Measurements from ENCODE around the gene SDS.
A peak's percentile ranks its signal among the peaks of the same experiment; 100 is the strongest.
"Not testable (repeated sequence)": the region's sequence is repeated elsewhere in the genome, so short reads cannot be mapped to it uniquely, and the experiment has no call there.

Gene SDS

DNA sequence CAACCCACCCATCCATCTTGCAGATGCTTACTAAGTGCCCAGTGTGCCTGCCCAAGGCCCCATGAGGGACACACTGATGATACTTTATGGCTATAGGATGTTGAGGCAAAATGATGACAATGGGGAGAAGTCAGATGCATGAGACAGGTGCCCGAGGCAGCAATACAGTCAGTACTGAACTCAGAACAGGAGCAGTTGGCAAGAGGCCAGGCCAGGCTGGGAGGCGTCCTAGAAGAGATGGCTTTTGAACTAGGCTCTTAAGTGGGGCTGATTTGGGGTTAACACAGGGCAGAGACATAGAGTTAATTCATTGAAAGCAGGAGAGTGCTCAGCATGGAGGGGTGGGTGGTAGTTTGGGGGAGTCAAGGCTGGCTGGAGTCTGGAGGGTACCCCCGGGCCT is 29.7 kb downstream of the SDS start:
- DNase-seq: no peak

DNA sequence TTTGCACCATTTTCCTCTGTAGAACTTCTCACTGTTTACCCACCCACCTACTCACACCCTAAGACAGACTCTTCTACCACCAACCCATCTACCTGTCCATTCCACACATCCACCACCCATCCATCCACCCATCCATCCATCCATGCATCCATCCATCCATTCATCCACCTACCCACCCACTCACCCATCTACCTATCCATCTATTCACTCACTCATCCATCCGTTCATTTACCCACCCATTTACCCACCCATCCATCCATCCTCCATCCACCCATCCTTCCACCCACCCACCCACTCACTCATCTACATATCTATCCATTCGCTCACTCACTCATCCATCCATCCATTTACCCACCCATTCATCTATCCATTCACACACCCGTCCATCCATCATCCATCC is 30.2 kb downstream of the SDS start:
- DNase-seq: no peak

DNA sequence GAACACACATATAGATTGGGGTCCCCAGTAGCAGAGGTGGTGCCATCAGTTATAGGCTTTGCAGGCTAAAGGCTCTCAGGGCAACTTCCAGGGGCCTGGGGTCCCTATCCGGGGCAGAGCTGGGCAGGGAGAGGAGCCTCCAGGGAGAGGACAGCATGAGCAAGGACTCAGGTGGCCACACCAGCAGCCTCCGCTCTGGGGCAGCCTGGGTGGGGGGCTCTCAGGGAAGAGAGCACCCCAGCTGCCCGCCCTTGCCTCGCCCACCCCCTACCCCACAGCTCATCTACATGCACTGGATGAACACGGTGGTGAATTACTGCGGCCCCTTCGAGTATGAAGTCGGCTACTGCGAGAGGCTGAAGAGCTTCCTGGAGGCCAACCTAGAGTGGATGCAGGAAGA is 31.3 kb downstream of the SDS start:
- DNase-seq: no peak

DNA sequence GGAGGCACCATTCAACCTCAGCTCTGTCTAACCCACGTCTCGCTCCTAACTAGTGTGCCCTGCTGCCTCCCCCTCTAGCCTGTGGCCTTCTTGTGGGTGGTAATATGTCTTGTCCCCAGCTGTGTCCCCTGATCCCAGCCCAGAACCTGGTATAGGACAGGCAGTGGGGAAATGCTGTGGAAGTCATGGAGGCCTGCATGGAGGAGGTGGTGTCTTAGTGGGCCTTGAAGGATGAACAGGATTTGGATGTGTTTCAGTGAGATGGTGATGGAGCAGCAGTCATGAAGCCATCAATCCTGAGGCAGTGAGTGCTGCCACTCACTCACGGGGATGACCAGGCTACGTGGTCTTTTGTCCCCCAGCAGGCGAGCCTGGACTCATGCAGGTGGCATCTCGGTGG is 31.9 kb downstream of the SDS start:
- no peak for DNase-seq

DNA sequence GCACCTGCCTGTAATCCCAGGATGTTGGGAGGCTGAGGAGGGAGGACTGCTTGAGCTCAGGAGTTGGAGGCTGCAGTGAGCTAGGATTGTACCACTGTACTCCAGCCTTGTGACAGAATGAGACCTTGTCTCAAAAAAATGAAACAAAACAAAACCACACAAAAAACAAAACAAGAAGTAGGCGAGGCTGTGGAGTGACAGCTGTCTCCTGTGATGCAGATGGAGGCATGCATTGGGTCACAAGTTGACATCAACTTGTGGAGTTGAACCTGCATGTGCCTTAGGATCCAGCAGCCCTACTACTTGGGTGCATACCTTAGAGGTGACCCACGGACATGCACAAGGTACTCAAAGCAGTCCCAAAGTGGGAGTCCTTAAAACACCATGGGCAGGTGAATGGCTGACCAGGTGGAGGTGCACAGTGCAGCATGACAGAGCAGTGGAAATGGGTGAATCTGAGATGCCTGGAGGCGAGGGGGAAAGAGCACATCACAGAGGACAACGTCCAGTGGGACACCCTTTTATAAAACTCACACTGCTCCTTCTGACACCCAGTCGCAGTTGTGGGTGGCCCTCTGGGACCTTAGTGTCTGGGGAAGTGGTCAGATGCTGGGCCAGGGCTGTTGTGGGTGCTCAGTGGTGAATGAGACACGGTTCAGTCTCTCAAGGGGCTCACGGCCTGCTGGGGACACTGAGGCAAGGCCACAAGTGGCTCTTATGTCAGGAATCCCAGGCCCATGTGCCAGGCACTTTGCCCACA is 32.6 kb downstream of the SDS start:
- DNase-seq: no peak

DNA sequence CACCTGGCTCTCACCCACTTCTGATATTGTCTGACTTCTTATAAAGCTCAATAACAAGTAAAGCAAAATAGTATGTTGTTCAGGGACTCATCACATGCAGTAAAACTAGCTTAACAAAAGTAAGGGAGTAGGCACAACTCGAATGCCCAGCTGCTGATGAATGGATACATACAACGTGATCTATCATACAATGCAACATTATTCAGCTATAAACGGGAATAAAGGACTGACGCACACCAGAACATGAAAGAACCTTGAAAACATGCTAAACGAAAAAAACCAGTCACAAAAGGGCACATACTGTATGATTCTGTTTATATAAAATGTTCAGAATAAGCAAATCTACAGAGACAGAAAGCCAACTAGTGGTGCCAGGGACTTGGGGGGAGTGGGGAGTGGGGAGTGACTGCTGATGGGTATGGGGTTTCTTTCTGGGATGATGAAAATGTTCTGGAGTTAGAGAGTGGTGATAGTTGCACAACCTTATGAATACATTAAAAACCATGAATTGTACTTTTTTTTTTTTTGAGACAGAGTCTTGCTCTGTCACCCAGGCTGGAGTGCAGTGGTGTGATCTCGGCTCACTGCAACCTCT is 34.2 kb downstream of the SDS start:
- DNase-seq: no peak

DNA sequence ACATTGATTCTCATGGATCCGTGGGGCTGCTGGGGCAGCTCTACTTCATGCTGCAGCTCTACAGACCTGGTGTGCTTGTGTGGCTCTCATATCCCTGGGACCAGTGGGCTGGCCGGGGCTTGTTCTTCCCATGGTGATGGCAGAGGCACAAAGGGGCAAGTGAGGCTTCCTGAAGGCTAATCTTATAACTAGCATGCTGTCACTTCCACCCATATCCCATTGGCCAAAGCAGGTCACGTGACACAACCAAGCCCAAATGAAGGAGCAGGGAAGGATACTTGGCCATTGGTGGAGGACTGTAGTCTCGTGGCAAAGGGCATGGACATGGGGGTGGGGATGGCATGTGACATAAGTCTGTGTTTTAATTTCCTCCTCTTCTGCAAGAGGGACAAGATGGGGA is 35.4 kb downstream of the SDS start:
- DNase-seq: no peak

DNA sequence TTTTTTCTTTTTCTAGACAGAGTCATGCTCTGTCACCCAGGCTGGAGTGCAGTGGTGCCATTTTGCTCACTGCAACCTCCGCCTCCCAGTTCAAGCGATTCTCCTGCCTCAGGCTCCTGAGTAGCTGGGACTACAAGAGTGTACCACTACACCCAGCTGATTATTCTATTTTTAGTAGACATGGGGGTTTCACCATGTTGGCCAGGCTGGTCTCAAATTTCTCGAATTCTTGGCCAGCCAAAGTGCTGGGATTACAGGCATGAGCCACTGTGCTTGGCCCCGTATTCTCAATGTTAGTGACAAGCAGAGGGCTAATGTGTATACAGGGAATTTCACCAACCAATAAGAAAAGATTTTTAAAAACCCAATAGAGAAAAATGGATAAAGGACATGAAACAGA is 36.9 kb downstream of the SDS start:
- no peak for DNase-seq

DNA sequence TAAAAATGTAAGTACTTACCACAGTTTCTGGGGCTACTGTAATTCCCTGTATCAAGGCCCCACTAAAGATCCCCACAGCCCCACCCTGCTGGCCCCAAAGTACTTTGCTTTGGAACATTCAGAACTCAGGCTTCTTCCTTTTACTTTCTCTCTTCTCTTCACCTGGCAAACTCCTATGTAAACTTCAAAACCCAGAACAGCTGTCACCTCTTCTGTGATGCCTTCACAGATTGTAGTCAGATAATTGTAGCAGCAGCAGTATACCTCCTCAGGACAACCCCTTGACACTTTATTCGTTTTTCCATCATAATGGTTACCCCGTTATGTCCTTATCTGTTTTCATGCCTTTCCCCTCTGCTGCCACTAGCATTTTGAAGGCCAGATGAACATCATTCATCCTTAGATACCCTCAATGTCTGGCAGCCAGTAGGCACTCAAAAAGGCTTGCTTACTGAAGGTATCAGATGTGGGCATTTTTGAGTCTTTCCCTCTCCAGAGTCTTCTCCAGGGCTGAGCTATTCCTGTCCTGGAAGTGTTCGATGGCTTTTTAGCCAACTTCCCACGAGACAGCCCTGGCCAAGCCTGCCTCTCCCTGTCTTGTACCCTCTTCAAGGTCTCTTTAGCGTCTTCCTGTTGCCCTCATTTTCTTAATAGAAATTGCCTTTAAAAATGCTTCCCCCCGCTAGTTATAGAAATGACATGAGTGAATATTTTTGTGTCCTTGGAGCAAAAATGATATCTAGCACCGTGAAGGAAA is 37.9 kb downstream of the SDS start:
- no peak for DNase-seq

DNA sequence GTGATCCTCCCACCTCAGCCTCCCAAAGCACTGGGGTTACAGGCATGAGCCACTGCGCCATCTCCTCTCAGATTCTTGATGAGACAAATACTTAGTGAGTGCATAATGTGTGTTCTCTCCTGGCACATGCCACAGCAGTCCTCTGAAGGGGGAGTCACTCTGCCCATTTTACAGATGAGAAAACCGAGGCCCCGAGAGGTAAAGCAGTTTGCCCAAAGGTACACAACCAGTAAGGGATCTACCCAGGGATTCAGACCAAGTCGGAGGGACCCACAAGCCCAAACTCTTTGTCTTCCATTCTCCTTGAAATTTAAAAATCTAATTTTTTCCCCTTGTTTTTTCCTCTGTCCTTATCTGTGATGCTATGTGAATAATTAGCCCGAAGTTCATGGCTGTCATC is 39.0 kb downstream of the SDS start:
- DNase-seq: no peak

DNA sequence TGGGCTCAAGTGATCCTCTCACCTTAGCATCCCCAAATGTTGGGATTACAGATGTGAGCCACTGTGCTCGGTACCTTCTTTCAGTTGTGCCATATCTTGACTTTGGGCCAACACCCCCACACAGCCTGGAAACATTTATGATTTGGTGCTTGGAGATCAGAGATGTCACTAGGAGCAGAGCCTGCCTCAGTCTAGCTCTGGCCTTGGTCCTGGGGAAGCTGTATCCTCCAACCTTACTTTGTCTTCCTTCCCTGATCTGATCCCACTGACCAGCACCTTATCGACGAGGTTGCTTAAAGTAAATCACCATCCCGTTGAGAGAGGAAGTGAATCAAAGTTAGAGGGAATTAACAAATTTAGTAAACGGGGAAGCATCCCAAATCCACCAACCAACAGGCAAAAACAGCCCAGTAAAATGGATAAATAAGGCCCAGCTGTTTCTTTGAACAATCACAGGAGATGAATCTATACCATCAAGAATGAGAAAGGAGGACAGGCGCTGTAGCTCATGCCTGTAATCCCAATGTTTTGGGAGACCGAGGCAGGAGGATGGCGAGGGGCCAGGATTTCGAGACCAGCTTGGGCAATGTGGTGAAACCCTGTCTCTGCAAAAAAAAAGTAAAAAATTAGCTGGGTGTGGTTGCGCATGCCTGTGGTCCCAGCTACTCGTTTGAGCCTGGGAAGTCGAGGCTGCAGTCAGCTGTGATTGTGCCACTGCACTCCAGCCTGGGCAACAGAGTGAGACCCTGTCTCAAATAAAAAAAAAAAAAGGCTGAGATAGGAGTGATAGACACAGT is 41.9 kb downstream of the SDS start:
- no peak for DNase-seq

DNA sequence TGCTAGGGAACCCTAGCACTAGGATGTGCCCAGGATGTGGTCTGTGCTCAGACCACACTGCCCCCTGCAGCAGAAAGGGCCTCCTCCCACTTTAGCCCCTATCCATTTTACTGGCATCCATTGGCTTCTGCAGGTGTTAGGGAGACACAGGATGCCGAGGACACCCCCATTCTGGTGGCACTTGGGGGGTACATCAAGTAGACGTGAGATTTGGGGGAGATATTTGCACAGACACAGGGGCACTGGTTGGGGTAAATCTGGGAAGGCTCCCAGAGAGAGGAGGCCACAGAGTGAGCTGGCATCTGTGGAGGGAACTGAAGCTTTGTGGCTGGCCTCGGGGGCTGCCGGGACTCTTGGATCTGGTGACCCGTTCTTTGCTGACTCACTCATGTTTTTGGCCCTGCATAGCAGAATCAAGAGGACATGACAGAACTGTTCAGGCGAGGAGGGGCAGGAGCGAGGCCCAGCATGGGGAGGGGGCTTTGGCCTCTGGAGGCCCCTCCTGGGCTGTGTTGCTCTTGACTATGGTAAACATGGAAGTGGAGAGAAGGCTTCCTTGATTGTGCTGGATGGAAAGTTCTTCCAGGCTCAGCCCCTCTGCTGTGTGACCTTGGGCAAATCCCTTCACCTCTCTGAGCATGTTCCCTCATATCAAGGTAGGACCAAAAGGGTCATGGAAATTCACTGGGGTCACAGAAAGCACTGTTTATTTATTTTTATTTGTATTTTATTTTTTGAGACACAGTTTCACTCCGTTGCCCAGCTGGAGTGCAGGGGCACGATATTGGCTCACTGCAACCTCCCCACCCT is 43.5 kb downstream of the SDS start:
- DNase-seq: no peak

DNA sequence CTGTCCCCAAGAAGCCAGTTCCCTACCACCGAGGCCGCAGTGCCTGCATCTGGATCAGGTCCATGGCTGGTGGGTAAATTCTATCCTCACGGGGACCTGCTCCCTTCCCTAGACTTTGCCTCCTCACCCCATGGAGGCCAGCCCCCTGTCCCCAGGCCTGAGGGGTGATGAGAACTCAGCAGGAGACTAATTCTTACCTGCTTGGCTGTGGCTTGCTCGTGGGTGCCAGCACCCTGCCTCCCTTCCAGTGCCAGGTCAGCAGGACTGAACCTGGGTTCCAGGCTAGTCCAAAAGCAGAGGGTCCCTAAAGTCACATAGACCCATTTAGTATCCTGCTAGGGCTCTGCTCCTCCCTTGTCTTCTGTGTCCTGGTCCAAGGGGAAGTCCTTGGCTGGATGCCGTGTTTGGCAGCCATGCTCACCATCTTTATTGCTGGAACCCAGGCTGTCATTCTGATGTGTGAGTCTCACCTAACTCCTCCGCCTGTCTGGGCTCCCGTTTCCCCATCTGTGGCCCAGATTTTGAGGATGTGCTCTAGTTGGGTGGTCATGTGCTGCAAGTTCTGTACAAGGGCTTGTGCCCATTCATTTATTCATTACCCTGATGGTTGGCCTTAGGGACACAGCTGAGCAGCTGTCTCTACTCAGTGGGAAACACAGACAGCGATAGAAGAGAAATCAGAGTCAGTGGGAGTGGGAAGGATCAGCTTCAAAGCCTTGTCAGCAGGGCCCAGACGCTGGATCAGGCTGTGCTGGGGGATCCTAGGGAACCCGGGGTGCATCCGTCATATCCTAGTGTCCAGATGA is 44.4 kb downstream of the SDS start:
- no peak for DNase-seq

DNA sequence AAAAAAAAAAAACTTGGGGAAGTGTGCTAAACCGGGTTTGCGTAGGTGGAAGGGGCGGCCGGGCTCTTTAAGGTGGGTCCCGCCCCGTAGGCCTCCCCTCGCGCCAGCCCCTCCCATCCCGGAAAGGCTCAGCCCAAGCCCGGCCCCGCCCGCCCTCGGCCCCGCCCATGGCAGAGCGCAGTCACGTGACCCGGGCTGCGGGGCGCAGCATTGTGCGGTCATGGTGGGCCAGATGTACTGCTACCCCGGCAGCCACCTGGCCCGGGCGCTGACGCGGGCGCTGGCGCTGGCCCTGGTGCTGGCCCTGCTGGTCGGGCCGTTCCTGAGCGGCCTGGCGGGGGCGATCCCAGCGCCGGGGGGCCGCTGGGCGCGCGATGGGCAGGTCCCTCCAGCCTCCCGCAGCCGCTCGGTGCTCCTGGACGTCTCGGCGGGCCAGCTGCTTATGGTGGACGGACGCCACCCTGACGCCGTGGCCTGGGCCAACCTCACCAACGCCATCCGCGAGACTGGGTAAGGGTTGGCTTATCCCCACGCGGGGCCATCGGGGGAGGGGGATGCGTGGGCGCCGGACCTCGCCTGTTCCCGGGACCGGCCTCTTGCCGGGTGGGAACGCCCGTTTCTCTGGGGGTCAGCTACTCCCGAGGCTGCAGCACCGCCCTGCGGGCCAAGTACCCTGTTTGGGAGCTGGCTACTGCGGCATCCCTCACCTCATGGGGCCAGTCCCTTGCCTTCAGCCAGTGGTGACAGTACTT is 45.1 kb downstream of the SDS start, which contains the start of gene PLBD2:
Gene PLBD2 (plus strand): TSS at position 207 of the 752 bp plus-strand sequence. CDS start 14 bp downstream, at position 221.
- peak; percentile 91 for DNase-seq

DNA sequence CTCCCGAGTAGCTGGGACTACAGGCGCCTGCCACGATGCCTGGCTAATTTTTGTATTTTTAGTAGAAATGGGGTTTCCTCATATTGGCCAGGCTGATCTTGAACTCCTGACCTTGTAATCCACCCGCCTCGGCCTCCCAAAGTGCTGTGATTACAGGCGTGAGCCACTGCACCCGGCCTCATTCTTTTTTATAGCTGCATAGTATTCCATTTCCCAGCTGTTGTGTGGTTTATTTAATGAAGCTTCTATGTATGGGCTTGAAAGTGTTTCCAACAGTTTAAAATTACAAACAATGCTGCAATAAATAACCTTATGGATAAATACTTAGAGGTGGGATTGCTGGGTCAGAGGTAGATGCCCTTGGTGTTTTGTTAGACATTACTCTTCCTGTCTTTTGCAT is 49.5 kb downstream of the SDS start:
- DNase-seq: not testable (repeated sequence)

DNA sequence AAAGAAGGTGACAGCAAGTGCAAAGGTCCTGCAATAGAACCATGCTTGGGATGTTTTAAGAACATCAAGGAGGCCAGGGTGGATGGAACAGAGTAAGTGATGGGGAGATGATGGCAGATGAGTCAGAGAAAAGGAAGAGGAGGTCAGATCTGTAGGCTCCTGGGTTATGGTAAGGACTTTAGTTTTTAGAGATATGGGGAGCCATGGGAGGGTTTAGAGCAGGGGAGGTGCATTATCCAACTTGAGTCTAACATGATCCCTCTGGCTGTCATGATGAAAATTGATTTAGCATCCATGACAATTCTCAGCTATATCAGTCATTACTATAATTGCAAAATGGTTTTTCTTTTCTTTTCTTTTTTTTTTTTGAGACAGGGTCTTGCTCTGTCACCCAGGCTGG is 52.6 kb downstream of the SDS start:
- DNase-seq: no peak

DNA sequence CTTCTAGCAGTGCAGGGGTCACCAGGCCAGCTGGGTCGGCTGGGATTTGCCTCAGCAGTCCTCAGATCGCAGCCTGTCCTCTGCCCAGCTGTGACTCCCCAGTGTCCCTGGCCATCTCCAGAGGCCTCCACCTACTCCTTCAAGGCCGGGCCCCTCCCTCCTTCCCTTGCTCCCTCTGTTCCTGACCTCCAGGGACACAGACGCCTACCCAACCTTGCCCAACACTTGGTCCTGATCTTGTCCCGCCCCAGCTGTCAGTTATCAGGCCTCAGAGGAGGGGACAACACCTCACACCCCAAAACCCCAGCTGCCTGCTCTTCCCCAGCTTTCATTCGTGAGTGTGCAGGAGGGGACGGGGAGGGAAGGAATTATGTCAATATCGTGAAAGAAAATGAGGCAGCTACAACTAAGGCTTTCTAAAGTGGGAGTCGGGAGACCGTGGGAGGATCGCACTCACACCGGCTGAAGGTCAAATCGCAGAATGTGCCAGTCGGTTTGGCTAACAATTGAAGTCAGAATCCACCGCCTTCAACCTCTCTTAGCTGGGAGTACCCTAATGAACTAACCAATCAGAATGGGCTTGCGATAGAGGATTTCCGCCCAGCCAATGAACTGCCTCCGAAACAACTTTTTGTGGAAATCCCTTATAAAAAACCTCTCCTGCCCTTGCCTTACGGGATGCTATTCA is 54.7 kb downstream of the SDS start:
- no peak for DNase-seq

DNA sequence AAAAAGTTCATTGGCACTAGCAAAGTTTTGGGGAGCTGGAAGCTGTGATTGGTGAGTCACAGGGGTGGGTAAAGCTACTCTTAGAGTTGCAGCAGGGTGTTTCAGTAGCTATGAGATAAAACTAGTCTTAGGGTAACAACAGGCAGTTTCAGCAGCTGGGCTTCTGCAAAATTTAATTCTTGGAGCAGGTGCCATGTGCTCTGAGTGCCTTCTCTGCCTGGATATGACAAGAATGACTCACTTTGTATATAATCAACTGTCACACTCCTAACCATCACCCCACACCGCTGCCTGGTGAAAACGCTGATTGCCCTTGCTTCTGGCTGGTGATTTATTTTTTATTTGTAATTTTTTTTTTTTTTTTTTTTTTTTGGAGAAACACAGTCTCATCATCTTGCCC is 55.8 kb downstream of the SDS start:
- DNase-seq: no peak

DNA sequence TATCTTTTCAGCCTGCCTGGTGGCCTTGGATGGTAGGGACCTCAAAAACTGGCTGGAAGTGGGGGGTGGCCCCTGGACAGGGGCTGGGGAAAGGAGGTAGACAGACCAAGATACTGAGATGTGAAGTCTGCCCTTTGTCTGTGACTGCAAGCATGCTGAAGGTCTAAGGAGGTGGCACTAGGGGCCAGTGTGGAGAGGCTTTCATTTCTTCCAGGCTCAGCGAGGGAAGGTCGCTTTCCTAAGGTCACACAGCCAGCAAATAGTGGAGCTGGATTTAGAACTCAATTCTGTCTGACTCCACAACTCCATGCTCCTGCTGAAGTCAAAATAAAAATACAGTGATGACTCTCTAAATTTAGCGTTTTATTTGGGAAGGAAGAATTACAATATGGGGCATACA is 56.6 kb downstream of the SDS start:
- DNase-seq: no peak

DNA sequence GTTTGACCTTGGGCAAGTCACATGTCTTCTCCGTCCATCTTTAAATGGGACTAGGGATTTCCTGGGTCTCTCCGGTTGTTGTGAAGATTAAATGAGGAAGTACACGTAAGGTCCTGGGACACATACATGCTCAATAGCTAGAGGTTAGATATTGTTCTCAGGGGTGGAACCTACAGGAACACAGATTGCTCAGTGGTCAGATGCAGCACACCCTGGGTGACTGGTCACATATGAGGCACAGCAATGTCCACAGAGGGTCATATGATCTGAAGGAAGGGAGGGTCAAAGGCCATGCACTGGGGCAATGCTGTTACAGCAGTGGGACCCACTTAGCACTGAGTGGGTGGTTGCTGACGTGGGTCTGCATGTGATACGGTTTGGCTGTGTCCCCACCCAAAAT is 57.3 kb downstream of the SDS start:
- no peak for DNase-seq

All from 8988T (cell line).